Ovary (tissue), 9 donors: Measurements from ENCODE around the gene CLCN1. TPM values are rescaled to one million over a fixed set of nuclear protein-coding genes. Genes with fewer than 3 reads are reported as not detected.

Source experiments
- DNase-seq, 5 donors: peaks; one replicate each; pipeline ENCODE4 v3.0.0-alpha.2; 2019 to 2020
- H3K27ac ChIP-seq, 2 donors: fragments of 200-600 bp; one replicate each; pipeline versions ENCODE4 v1.5.1 to v1.8.0; 2019 to 2022
- H3K27me3 ChIP-seq: fragments of 200-600 bp; one replicate; pipeline ENCODE4 v1.8.0; 2022
- H3K36me3 ChIP-seq: fragments of 200-600 bp; sonication (generic); one replicate; pipeline ENCODE4 v1.5.1; 2019
- H3K4me1 ChIP-seq: one replicate; pipeline ENCODE4 v1.8.1; 2013; ENCODE audit warnings: mild to moderate bottlenecking, moderate library complexity; ENCODE audit not compliant: insufficient read depth
- H3K4me3 ChIP-seq: fragments of 200-600 bp; sonication (generic); one replicate; pipeline ENCODE4 v1.5.1; 2017
- H3K9me3 ChIP-seq, 2 donors: fragments of 200-600 bp in 1 of 2; sonication (generic) in 1 of 2; one replicate each; pipeline versions ENCODE4 v1.5.1 to v1.8.1; 2013 to 2019; ENCODE audit warnings: mild to moderate bottlenecking in 1 of 2, moderate library complexity in 1 of 2
- CTCF ChIP-seq, 3 donors: fragments of 450-650 bp in 2 of 3; fragments of 200-600 bp in 1 of 3; IDR thresholded peaks; one replicate each; pipeline versions ENCODE4 v1.5.1 to v1.8.0; 2016 to 2022; ENCODE audit warnings: antibody characterized with exemption in 3 of 3, mild to moderate bottlenecking in 1 of 3
- EP300 ChIP-seq: sonication (generic); formaldehyde crosslinking; IDR thresholded peaks from one replicate; pipeline ENCODE4 v1.6.1; 2017; ENCODE audit warnings: antibody characterized with exemption
- POLR2A ChIP-seq: fragments of 450-650 bp; IDR thresholded peaks from one replicate; pipeline ENCODE4 v1.6.1; 2017; ENCODE audit warnings: antibody characterized with exemption, mild to moderate bottlenecking, moderate library complexity
- WGBS, 3 donors: extraction: QIAGEN DNeasy Blood & Tissue Kit in 1 of 3; methylation state at CpG; one replicate each; pipeline versions ENCODE4 v1.1.5 to v1.1.7; 2013 to 2017; 5-methylcytosine and 5-hydroxymethylcytosine counted together
- intact Hi-C, 4 donors: fragments of 100-400 bp; cut with DNase I; formaldehyde crosslinking; loops; one replicate each; pipeline versions ENCODE4 v1.11.0 to v1.15.1; 2022 to 2023
- polyA plus RNA-seq, 2 donors: library from polyadenylated mRNA; stranded (reverse); fragments of 200-250 nt in 1 of 2; fragments of 350-450 nt in 1 of 2; fragmentation: Illumina TruSeq in 1 of 2; extraction: RNeasy Lipid Tissue Mini Kit (QIAGEN cat#74804) in 1 of 2; gene quantifications; one replicate each; pipeline ENCODE4 v1.2.3, GENCODE V29; 2013 to 2014
- total RNA-seq, 7 donors: library from RNA; depleted of rRNA in 2 of 7; stranded (reverse); fragments of >200 nt in 2 of 7; fragmentation: NEBNext Ultra II Directional in 3 of 7; extraction: Animal tissue kit (Norgen Biotek cat#: 25700) in 3 of 7; gene quantifications; one replicate each; pipeline versions ENCODE4 v1.1.0 to v1.2.4, GENCODE V29; 2016 to 2023
- donor health status: DM: no; HTN: no; CAD: no; lungs with moderate emphysema.
- donor health status: DM: no; HTN: no; CAD: no.
- donor health status: Bipolar disorder and iron deficiency.
- donor health status: DM: yes; HTN: yes; CAD: no.
- donor health status: DM: no; HTN: no; CAD: no.
- donor health status: DM: yes; HTN: yes; CAD: no.

CLCN1 gene
- total and polyA plus RNA-seq, 9 donors = 0.10 TPM; not detected in 8

- Histone ChIP-seq H3K27ac (peak overlapping the region in 1 of 2 donors; percentile 21), H3K4me1 (peaks cover 29% of the 10 kb centered on the region), H3K36me3 (no peaks in the 10 kb centered on the region), H3K27me3 (no peaks in the 10 kb centered on the region), H3K9me3 (no peaks in the 10 kb centered on the region), H3K4me3 (no peak overlapping the region)
- intact Hi-C loops = no loop called here
- WGBS, 3 donors = 25 to 38% (median 30%) methylated on average over 19 of the region's 19 CpGs
- TF ChIP-seq POLR2A (no peak), EP300 (no peak)
- DNase-seq = peak in 2 of 5 donors; percentile 45 to 66
These were observed 70.2 kb downstream of the CLCN1 start for GRCh38 chr7:143385891-143386781.

GRCh38 chr7:143387156-143387975 is 71.5 kb downstream of the CLCN1 start:
- Histone ChIP-seq H3K4me3 (no peak overlapping the region), H3K27ac (no peak overlapping the region), H3K4me1 (peaks cover 37% of the 10 kb centered on the region), H3K27me3 (no peaks in the 10 kb centered on the region), H3K36me3 (no peaks in the 10 kb centered on the region), H3K9me3 (no peaks in the 10 kb centered on the region)
- TF ChIP-seq CTCF (IDR thresholded peaks at IDR 0.05) (no peak), POLR2A (no peak), EP300 (no peak)
- intact Hi-C loops = no loop called here
- 83 to 86% (median 84%) methylated on average over 15 to 23 of the region's 23 CpGs for WGBS, 3 donors
- DNase-seq = no peak

- WGBS, 3 donors = 73 to 76% (median 76%) methylated on average over 10 of the region's 10 CpGs
- intact Hi-C loops = no loop called here
- H3K36me3 ChIP-seq = no peaks in the 10 kb centered on the region
These were observed 72.1 kb downstream of the CLCN1 start for GRCh38 chr7:143388051-143388450.

GRCh38 chr7:143388491-143389101 is 72.7 kb downstream of the CLCN1 start:
- peaks cover 39% of the 10 kb centered on the region for H3K4me1 ChIP-seq
- H3K27me3 ChIP-seq = no peaks in the 10 kb centered on the region
- no peak overlapping the region for H3K4me3 ChIP-seq
- intact Hi-C loops = no loop called here
- no peak overlapping the region for H3K27ac ChIP-seq
- no peaks in the 10 kb centered on the region for H3K36me3 ChIP-seq
- H3K9me3 ChIP-seq = no peaks in the 10 kb centered on the region
- no peak for TF ChIP-seq POLR2A
- no peak for TF ChIP-seq EP300
- no peak for TF ChIP-seq CTCF (IDR thresholded peaks at IDR 0.05)
- DNase-seq = no peak
- WGBS, 3 donors = 87 to 89% (median 88%) methylated on average over 23 to 28 of the region's 28 CpGs

More at GRCh38 chr7:143388051-143388450, 72.1 kb downstream of the CLCN1 start:
- Histone ChIP-seq H3K9me3 (no peaks in the 10 kb centered on the region), H3K27ac (no peak overlapping the region), H3K4me1 (peaks cover 40% of the 10 kb centered on the region), H3K27me3 (no peaks in the 10 kb centered on the region), H3K4me3 (no peak overlapping the region)
- no peak for DNase-seq
- TF ChIP-seq EP300 = no peak
- no peak for TF ChIP-seq POLR2A
- TF ChIP-seq CTCF (IDR thresholded peaks at IDR 0.05) = no peak
